HEK293 (cell line): ENCODE results near the gene NFKBIB.

ENCODE experiments used
- ATF2 ChIP-seq: fragments of 450-650 bp; formaldehyde crosslinking; IDR thresholded peaks from 2 replicates; pipeline ENCODE4 v1.5.1; 2016; ENCODE audit warnings: missing biosample characterization, missing genetic modification characterization, low read depth
- GLIS2 ChIP-seq: fragments of 450-650 bp; formaldehyde crosslinking; IDR thresholded peaks from 2 replicates; pipeline ENCODE4 v1.5.1; 2016; ENCODE audit warnings: missing biosample characterization, missing genetic modification characterization
- KLF17 ChIP-seq: fragments of 450-650 bp; formaldehyde crosslinking; IDR thresholded peaks from 2 replicates; pipeline ENCODE4 v1.5.1; 2016; ENCODE audit warnings: missing biosample characterization, missing genetic modification characterization
- KLF8 ChIP-seq: fragments of 450-650 bp; formaldehyde crosslinking; IDR thresholded peaks from 2 replicates; pipeline ENCODE4 v1.5.1; 2016; ENCODE audit warnings: missing biosample characterization, missing genetic modification characterization
- KLF9 ChIP-seq: fragments of 450-650 bp; formaldehyde crosslinking; IDR thresholded peaks from 2 replicates; pipeline ENCODE4 v1.5.1; 2016; ENCODE audit warnings: missing biosample characterization, missing genetic modification characterization, low read depth
- MEIS1 ChIP-seq: sonication (generic); formaldehyde crosslinking; IDR thresholded peaks from 2 replicates; pipeline ENCODE4 v1.8.1; 2022; ENCODE audit warnings: missing genetic modification reagents, mild to moderate bottlenecking, borderline replicate concordance
- TCF7L2 ChIP-seq: IDR thresholded peaks from 2 replicates; pipeline ENCODE4 v1.6.1; 2011; ENCODE audit warnings: low read depth, mild to moderate bottlenecking, inconsistent platforms, low read length, moderate library complexity, borderline replicate concordance
- WT1 ChIP-seq: fragments of 450-650 bp; formaldehyde crosslinking; IDR thresholded peaks from 2 replicates; pipeline ENCODE4 v1.5.1; 2016; ENCODE audit warnings: missing biosample characterization, missing genetic modification characterization
- ZBTB8A ChIP-seq: fragments of 450-650 bp; formaldehyde crosslinking; IDR thresholded peaks from 2 replicates; pipeline ENCODE4 v1.5.1; 2016; ENCODE audit warnings: missing biosample characterization, missing genetic modification characterization
- ZFHX2 ChIP-seq: fragments of 450-650 bp; formaldehyde crosslinking; conservative IDR thresholded peaks from 2 replicates; pipeline ENCODE4 v1.5.1; 2016; ENCODE audit warnings: missing biosample characterization, missing genetic modification characterization
- ZFP3 ChIP-seq: fragments of 450-650 bp; formaldehyde crosslinking; IDR thresholded peaks from 2 replicates; pipeline ENCODE4 v1.5.1; 2016; ENCODE audit warnings: low read depth, missing biosample characterization, missing genetic modification characterization
- ZFP69B ChIP-seq: fragments of 450-650 bp; formaldehyde crosslinking; IDR thresholded peaks from 2 replicates; pipeline ENCODE4 v1.5.1; 2016; ENCODE audit warnings: missing biosample characterization, missing genetic modification characterization
- ZNF10 ChIP-seq: fragments of 450-650 bp; formaldehyde crosslinking; IDR thresholded peaks from 2 replicates; pipeline ENCODE4 v1.5.1; 2017; ENCODE audit warnings: missing biosample characterization, missing genetic modification characterization
- ZNF133 ChIP-seq: fragments of 450-650 bp; formaldehyde crosslinking; IDR thresholded peaks from 2 replicates; pipeline ENCODE4 v1.5.1; 2016; ENCODE audit warnings: missing biosample characterization, missing genetic modification characterization
- ZNF155 ChIP-seq: fragments of 450-650 bp; formaldehyde crosslinking; IDR thresholded peaks from 2 replicates; pipeline ENCODE4 v1.5.1; 2016; ENCODE audit warnings: missing biosample characterization, missing genetic modification characterization
- ZNF175 ChIP-seq: fragments of 450-650 bp; formaldehyde crosslinking; IDR thresholded peaks from 2 replicates; pipeline ENCODE4 v1.5.1; 2016; ENCODE audit warnings: missing biosample characterization, missing genetic modification characterization
- ZNF19 ChIP-seq: fragments of 450-650 bp; formaldehyde crosslinking; IDR thresholded peaks from 2 replicates; pipeline ENCODE4; 2016; ENCODE audit warnings: missing biosample characterization, missing genetic modification characterization, low read depth
- ZNF266 ChIP-seq: fragments of 450-650 bp; formaldehyde crosslinking; IDR thresholded peaks from 2 replicates; pipeline ENCODE4 v1.5.1; 2016; ENCODE audit warnings: missing biosample characterization, missing genetic modification characterization, low read depth
- ZNF394 ChIP-seq: fragments of 450-650 bp; formaldehyde crosslinking; IDR thresholded peaks from 2 replicates; pipeline ENCODE4 v1.5.1; 2016; ENCODE audit warnings: missing biosample characterization, missing genetic modification characterization, mild to moderate bottlenecking, moderate library complexity, borderline replicate concordance
- ZNF398 ChIP-seq: fragments of 450-650 bp; formaldehyde crosslinking; IDR thresholded peaks from 2 replicates; pipeline ENCODE4 v1.5.1; 2017; ENCODE audit warnings: missing biosample characterization, missing genetic modification characterization
- ZNF404 ChIP-seq: fragments of 450-650 bp; formaldehyde crosslinking; IDR thresholded peaks from 2 replicates; pipeline ENCODE4 v1.5.1; 2017; ENCODE audit warnings: missing biosample characterization, missing genetic modification characterization
- ZNF426 ChIP-seq: fragments of 450-650 bp; formaldehyde crosslinking; IDR thresholded peaks from 2 replicates; pipeline ENCODE4 v1.5.1; 2017; ENCODE audit warnings: missing biosample characterization, missing genetic modification characterization, mild to moderate bottlenecking, inconsistent platforms, moderate library complexity
- ZNF488 ChIP-seq: fragments of 450-650 bp; formaldehyde crosslinking; IDR thresholded peaks from 2 replicates; pipeline ENCODE4 v1.5.1; 2016; ENCODE audit warnings: missing biosample characterization, missing genetic modification characterization
- ZNF514 ChIP-seq: fragments of 450-650 bp; formaldehyde crosslinking; IDR thresholded peaks from 2 replicates; pipeline ENCODE4 v1.5.1; 2016; ENCODE audit warnings: missing biosample characterization, missing genetic modification characterization
- ZNF549 ChIP-seq: fragments of 450-650 bp; IDR thresholded peaks from 2 replicates; pipeline ENCODE4 v1.5.1; 2018; ENCODE audit warnings: missing biosample characterization, missing genetic modification characterization, mild to moderate bottlenecking, inconsistent platforms, moderate library complexity
- ZNF585B ChIP-seq: fragments of 450-650 bp; formaldehyde crosslinking; IDR thresholded peaks from 2 replicates; pipeline ENCODE4 v1.5.1; 2016; ENCODE audit warnings: missing biosample characterization, missing genetic modification characterization
- ZNF610 ChIP-seq: fragments of 450-650 bp; formaldehyde crosslinking; IDR thresholded peaks from 2 replicates; pipeline ENCODE4 v1.5.1; 2016; ENCODE audit warnings: missing biosample characterization, missing genetic modification characterization, borderline replicate concordance
- ZNF623 ChIP-seq: fragments of 450-650 bp; formaldehyde crosslinking; IDR thresholded peaks from 2 replicates; pipeline ENCODE4 v1.5.1; 2016; ENCODE audit warnings: missing biosample characterization, missing genetic modification characterization
- ZNF785 ChIP-seq: fragments of 450-650 bp; formaldehyde crosslinking; IDR thresholded peaks from 2 replicates; pipeline ENCODE4 v1.5.1; 2016; ENCODE audit warnings: missing biosample characterization, missing genetic modification characterization
- ZSCAN30 ChIP-seq: fragments of 450-650 bp; IDR thresholded peaks from 2 replicates; pipeline ENCODE4 v1.5.1; 2018; ENCODE audit warnings: missing biosample characterization, mild to moderate bottlenecking, missing genetic modification characterization, moderate library complexity
- TF ChIP-seq, protein P1 (sequence below): fragments of 450-650 bp; formaldehyde crosslinking; IDR thresholded peaks from 2 replicates; pipeline ENCODE4 v1.5.1; 2016; ENCODE audit warnings: missing biosample characterization, missing genetic modification characterization, borderline replicate concordance
- TF ChIP-seq, protein P2 (sequence below): fragments of 450-650 bp; formaldehyde crosslinking; IDR thresholded peaks from 2 replicates; pipeline ENCODE4 v1.5.1; 2016; ENCODE audit warnings: missing biosample characterization, missing genetic modification characterization

Gene NFKBIB

DNA sequence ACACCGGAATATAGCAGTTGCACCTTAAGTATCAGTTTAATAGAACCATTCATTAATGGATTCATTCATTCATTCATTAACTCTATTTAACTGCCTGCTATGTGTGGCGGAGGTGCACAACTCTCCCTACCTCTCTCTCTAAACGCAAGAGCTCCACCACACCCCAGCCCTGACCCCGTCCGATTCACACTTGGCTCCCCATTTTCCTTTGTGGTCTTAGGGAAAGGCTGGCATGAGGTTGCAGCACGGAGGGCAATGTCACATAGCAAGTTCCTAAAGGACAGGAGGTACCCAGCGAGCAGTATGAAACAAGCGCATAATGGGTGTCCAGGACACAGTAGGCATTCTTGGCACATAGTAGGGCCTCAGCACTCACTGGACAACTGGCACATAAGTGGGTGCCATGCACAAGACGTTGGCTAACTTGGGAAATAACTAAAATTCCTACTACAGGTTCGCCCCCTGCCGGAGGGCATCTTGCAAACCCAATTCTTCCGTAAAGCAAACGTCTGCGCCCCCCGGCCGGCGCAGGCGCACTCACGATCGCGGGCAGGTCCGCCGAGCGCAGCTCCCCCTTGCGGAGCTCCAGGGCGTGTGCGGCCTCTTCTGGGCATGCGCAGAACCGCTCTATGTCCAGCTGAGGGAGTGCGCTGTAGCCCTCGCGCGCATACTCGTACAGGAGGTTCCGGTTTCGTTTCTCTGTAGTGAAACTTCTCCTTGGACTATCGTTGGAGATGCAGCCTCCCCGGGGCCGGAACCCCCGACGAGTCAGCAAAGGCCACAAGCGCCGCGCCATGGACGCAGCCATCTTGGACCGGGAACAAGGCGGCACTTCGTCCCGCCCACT lies 30.4 kb downstream of the NFKBIB start, which contains the start of gene SARS2 (continued):
- TF ChIP-seq ZNF398 (tag by site-specific recombination), result no peak
- peak; percentile 100 for TF ChIP-seq ZSCAN30 (tag by site-specific recombination)
- peak; percentile 46 for TF ChIP-seq ZBTB8A (tag by site-specific recombination)
- TF ChIP-seq ATF2 (tag by site-specific recombination), result no peak
- TF ChIP-seq ZNF175 (tag by site-specific recombination), result no peak
- no peak for TF ChIP-seq ZNF10 (tag by site-specific recombination)
- no peak for TF ChIP-seq ZNF426 (tag by site-specific recombination)
- TF ChIP-seq ZNF19 (tag by site-specific recombination), result no peak
- peak; percentile 60 for TF ChIP-seq GLIS2
- TF ChIP-seq ZNF404 (tag by site-specific recombination), result no peak
- TF ChIP-seq KLF9, result 0 out of 2 replicates have a peak, but pooled peaks have one; percentile 55
- 0 out of 2 replicates have a peak, but pooled peaks have one; percentile 32 for TF ChIP-seq ZNF133 (tag by site-specific recombination)
- TF ChIP-seq, protein P1, sequence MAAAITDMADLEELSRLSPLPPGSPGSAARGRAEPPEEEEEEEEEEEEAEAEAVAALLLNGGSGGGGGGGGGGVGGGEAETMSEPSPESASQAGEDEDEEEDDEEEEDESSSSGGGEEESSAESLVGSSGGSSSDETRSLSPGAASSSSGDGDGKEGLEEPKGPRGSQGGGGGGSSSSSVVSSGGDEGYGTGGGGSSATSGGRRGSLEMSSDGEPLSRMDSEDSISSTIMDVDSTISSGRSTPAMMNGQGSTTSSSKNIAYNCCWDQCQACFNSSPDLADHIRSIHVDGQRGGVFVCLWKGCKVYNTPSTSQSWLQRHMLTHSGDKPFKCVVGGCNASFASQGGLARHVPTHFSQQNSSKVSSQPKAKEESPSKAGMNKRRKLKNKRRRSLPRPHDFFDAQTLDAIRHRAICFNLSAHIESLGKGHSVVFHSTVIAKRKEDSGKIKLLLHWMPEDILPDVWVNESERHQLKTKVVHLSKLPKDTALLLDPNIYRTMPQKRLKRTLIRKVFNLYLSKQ (tag by site-specific recombination), result no peak
- TF ChIP-seq ZNF155 (tag by site-specific recombination), result no peak
- peak; percentile 84; the same call in 1 of the 2 replicates for TF ChIP-seq KLF8
- peak; percentile 58; the same call in 1 of the 2 replicates for TF ChIP-seq ZNF394
- TF ChIP-seq ZFHX2 (tag by site-specific recombination), result peak; percentile 38
- TF ChIP-seq ZNF610 (tag by site-specific recombination), result peak; percentile 76
- no peak for TF ChIP-seq ZNF266 (tag by site-specific recombination)
- TF ChIP-seq ZNF623 (tag by site-specific recombination), result 0 out of 2 replicates have a peak, but pooled peaks have one; percentile 15
- peak; percentile 42; the same call in 1 of the 2 replicates for TF ChIP-seq ZFP69B
- TF ChIP-seq WT1 (tag by site-specific recombination), result peak; percentile 61
- no peak for TF ChIP-seq ZNF549
- no peak; the same call in none of the 2 replicates for TF ChIP-seq ZNF785 (tag by site-specific recombination)
- no peak for TF ChIP-seq MEIS1 (CRISPR knock-in tag)
- TF ChIP-seq TCF7L2, result no peak
- TF ChIP-seq ZNF585B (tag by site-specific recombination), result no peak
- peak; percentile 85 for TF ChIP-seq KLF17 (tag by site-specific recombination)
- no peak for TF ChIP-seq ZFP3 (tag by site-specific recombination)
- TF ChIP-seq ZNF488 (tag by site-specific recombination), result no peak
- TF ChIP-seq, protein P2, sequence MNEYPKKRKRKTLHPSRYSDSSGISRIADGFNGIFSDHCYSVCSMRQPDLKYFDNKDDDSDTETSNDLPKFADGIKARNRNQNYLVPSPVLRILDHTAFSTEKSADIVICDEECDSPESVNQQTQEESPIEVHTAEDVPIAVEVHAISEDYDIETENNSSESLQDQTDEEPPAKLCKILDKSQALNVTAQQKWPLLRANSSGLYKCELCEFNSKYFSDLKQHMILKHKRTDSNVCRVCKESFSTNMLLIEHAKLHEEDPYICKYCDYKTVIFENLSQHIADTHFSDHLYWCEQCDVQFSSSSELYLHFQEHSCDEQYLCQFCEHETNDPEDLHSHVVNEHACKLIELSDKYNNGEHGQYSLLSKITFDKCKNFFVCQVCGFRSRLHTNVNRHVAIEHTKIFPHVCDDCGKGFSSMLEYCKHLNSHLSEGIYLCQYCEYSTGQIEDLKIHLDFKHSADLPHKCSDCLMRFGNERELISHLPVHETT (tag by site-specific recombination), result peak; percentile 92
- TF ChIP-seq ZNF514 (tag by site-specific recombination), result no peak
